Measurements from ENCODE around the gene NR0B2. TPM values are rescaled to one million over a fixed set of nuclear protein-coding genes. Genes with fewer than 3 reads are reported as not detected.

NR0B2 gene
- total and polyA plus RNA-seq, 2 of the 13 experiments (the other 11 are each of a cell fraction or from before 2014, with no cell fraction given): 72.5 to 133 TPM

DNA sequence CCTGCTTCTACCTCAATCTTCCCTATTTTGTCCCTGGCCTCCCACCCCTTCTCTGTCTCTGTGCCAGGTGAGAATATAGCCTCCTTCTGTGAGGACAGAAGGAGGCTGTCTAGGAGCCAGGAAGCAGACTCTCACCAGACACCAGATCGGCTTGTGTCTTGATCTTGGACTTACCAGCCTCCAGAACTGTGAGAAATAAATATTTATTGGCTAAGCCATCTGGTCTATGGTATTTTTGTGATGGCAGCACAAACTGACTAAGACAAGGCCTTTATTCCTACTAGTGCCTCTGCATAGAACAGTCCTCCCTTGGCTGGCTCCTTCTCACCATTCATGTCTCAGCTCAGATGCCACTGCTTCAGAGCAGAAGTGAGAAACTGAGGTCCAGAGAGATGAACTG is 25.5 kb downstream of the NR0B2 start:
- BruUV-seq (replicated peaks): no TSS peak
- WGBS (ENCODE audit: low lambda C conversion rate): 93% methylated on average over 1 of the region's 1 CpG
- no peaks in the 10 kb centered on the region for H3K27me3 ChIP-seq (ENCODE audit: control insufficient read depth in 1 of 2, insufficient read depth in 2 of 2, low read length in 2 of 2)
- no peaks in the 10 kb centered on the region for H3K9me3 ChIP-seq (ENCODE audit: low read length)
- CTCF ChIA-PET (ENCODE audit: low intra/inter-chr PET ratio, low total read pairs): no interaction called here
- H3K9ac ChIP-seq (ENCODE audit: insufficient read depth, low read depth, low read length): no peak overlapping the region
- H3K4me1 ChIP-seq (ENCODE audit: insufficient read depth, low read length): peaks cover 39% of the 10 kb centered on the region
- DNase-seq (ENCODE audit: low spot score): no peak
- POLR2A ChIA-PET: interaction anchor here (1.5 to 3.0 kb wide), 4 partner anchors 13 to 49 kb away, joined by 4 to 65 read pairs (median 21); partner anchors contain the start of genes GPATCH3 and NR0B2
- in situ Hi-C loops (cut with HindIII; ENCODE audit: extremely low pct_ligation_motif_present, low pct_unique_long_range_greater_than_20kb): no loop called here
- H3K4me2 ChIP-seq (ENCODE audit: low read depth, low read length): peak overlapping the region; percentile 91; the same call in 1 of the 2 replicates
- H3K36me3 ChIP-seq (replicated peaks in 1 of 2; ENCODE audit: control insufficient read depth in 1 of 2, insufficient read depth in 2 of 2, low read length in 2 of 2): peaks cover 14 to 62% of the 10 kb centered on the region in 2 experiments; a peak in 4 of 5 replicates
- no peak overlapping the region for H3K27ac ChIP-seq (ENCODE audit: extremely low read length, insufficient read depth, low read length)
- intact Hi-C loops (cut with micrococcal nuclease; ENCODE audit: unreplicated experiment): no loop called here
- H2AFZ ChIP-seq (ENCODE audit: low read length): no peak overlapping the region
- H4K20me1 ChIP-seq (ENCODE audit: insufficient read depth, low read length): no peaks in the 10 kb centered on the region
- TF ChIP-seq, protein P1, sequence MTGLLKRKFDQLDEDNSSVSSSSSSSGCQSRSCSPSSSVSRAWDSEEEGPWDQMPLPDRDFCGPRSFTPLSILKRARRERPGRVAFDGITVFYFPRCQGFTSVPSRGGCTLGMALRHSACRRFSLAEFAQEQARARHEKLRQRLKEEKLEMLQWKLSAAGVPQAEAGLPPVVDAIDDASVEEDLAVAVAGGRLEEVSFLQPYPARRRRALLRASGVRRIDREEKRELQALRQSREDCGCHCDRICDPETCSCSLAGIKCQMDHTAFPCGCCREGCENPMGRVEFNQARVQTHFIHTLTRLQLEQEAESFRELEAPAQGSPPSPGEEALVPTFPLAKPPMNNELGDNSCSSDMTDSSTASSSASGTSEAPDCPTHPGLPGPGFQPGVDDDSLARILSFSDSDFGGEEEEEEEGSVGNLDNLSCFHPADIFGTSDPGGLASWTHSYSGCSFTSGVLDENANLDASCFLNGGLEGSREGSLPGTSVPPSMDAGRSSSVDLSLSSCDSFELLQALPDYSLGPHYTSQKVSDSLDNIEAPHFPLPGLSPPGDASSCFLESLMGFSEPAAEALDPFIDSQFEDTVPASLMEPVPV (CRISPR knock-in tag; IDR thresholded peaks at IDR 0.05): no peak
- no peak for TF ChIP-seq HMG20B (CRISPR knock-in tag; conservative IDR thresholded peaks at IDR 0.05)
- no peak for TF ChIP-seq TBX2 (CRISPR knock-in tag; IDR thresholded peaks at IDR 0.05; ENCODE audit: borderline replicate concordance)
- TF ChIP-seq REPIN1 (CRISPR knock-in tag; IDR thresholded peaks at IDR 0.05; ENCODE audit: borderline replicate concordance, low read depth): no peak
- TF ChIP-seq KDM5B (CRISPR knock-in tag; IDR thresholded peaks at IDR 0.05; ENCODE audit: borderline replicate concordance): no peak
- TF ChIP-seq MLX (CRISPR knock-in tag; IDR thresholded peaks at IDR 0.05): no peak
- TF ChIP-seq KLF11 (CRISPR knock-in tag; IDR thresholded peaks at IDR 0.05): no peak
- no peak for TF ChIP-seq KAT7 (CRISPR knock-in tag; IDR thresholded peaks at IDR 0.05; ENCODE audit: borderline replicate concordance)
- TF ChIP-seq, protein P2, sequence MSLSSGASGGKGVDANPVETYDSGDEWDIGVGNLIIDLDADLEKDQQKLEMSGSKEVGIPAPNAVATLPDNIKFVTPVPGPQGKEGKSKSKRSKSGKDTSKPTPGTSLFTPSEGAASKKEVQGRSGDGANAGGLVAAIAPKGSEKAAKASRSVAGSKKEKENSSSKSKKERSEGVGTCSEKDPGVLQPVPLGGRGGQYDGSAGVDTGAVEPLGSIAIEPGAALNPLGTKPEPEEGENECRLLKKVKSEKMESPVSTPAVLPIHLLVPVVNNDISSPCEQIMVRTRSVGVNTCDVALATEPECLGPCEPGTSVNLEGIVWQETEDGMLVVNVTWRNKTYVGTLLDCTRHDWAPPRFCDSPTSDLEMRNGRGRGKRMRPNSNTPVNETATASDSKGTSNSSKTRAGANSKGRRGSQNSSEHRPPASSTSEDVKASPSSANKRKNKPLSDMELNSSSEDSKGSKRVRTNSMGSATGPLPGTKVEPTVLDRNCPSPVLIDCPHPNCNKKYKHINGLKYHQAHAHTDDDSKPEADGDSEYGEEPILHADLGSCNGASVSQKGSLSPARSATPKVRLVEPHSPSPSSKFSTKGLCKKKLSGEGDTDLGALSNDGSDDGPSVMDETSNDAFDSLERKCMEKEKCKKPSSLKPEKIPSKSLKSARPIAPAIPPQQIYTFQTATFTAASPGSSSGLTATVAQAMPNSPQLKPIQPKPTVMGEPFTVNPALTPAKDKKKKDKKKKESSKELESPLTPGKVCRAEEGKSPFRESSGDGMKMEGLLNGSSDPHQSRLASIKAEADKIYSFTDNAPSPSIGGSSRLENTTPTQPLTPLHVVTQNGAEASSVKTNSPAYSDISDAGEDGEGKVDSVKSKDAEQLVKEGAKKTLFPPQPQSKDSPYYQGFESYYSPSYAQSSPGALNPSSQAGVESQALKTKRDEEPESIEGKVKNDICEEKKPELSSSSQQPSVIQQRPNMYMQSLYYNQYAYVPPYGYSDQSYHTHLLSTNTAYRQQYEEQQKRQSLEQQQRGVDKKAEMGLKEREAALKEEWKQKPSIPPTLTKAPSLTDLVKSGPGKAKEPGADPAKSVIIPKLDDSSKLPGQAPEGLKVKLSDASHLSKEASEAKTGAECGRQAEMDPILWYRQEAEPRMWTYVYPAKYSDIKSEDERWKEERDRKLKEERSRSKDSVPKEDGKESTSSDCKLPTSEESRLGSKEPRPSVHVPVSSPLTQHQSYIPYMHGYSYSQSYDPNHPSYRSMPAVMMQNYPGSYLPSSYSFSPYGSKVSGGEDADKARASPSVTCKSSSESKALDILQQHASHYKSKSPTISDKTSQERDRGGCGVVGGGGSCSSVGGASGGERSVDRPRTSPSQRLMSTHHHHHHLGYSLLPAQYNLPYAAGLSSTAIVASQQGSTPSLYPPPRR (CRISPR knock-in tag; IDR thresholded peaks at IDR 0.05; ENCODE audit: borderline replicate concordance): no peak
- TF ChIP-seq PHB2 (IDR thresholded peaks at IDR 0.05; ENCODE audit: partially characterized antibody): no peak
- TF ChIP-seq ZNF180 (CRISPR knock-in tag; IDR thresholded peaks at IDR 0.05; ENCODE audit: borderline replicate concordance, low read depth): no peak
- TF ChIP-seq U2AF1 (optimal IDR thresholded peaks at IDR 0.05; ENCODE audit: low read depth, low read length): no peak
- no peak for TF ChIP-seq MTF1 (CRISPR knock-in tag; IDR thresholded peaks at IDR 0.05)
- TF ChIP-seq ZNF781 (CRISPR knock-in tag; IDR thresholded peaks at IDR 0.05; ENCODE audit: borderline replicate concordance, not compliant biosample characterization): no peak
- H3K79me2 ChIP-seq (ENCODE audit: insufficient read depth, low read length): peaks cover 17% of the 10 kb centered on the region
- H3K4me3 ChIP-seq (replicated peaks in 1 of 3; ENCODE audit: insufficient read depth in 1 of 3, low read depth in 2 of 3, low read length in 3 of 3): no peak overlapping the region
- FAIRE-seq: no peak
- ATAC-seq: no peak

All from HepG2 (cell line).